Measurements from ENCODE around the gene UGGT2. TPM values are rescaled to one million over a fixed set of nuclear protein-coding genes. Genes with fewer than 3 reads are reported as not detected.

The UGGT2 gene
- total RNA-seq, 4 donors from 2014 or later = 20.9 to 58.8 (median 40.0) TPM

- Histone ChIP-seq H3K4me1 (no peaks in the 10 kb centered on the region), H3K27ac (no peak overlapping the region), H3K4me3 (no peak overlapping the region), H3K27me3 (no peaks in the 10 kb centered on the region), H3K36me3 (peaks cover 0 to 38% of the 10 kb centered on the region in 2 donors), H3K9me3 (no peaks in the 10 kb centered on the region)
- TF ChIP-seq EP300 (IDR thresholded peaks at IDR 0.05) = no peak
- TF ChIP-seq POLR2A (IDR thresholded peaks at IDR 0.05) = no peak
- TF ChIP-seq, protein P1, sequence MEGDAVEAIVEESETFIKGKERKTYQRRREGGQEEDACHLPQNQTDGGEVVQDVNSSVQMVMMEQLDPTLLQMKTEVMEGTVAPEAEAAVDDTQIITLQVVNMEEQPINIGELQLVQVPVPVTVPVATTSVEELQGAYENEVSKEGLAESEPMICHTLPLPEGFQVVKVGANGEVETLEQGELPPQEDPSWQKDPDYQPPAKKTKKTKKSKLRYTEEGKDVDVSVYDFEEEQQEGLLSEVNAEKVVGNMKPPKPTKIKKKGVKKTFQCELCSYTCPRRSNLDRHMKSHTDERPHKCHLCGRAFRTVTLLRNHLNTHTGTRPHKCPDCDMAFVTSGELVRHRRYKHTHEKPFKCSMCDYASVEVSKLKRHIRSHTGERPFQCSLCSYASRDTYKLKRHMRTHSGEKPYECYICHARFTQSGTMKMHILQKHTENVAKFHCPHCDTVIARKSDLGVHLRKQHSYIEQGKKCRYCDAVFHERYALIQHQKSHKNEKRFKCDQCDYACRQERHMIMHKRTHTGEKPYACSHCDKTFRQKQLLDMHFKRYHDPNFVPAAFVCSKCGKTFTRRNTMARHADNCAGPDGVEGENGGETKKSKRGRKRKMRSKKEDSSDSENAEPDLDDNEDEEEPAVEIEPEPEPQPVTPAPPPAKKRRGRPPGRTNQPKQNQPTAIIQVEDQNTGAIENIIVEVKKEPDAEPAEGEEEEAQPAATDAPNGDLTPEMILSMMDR (IDR thresholded peaks at IDR 0.05) = no peak
- no peak for TF ChIP-seq POLR2AphosphoS5 (IDR thresholded peaks at IDR 0.05)
- no peak for ATAC-seq
- 83 to 86% methylated on average over 1 of the region's 1 CpG for WGBS, 2 donors (ENCODE audit: low coverage in 1 of 2)
Observed at GRCh38 chr13:95903569-95903968, 149.6 kb downstream of the UGGT2 start.

DNA sequence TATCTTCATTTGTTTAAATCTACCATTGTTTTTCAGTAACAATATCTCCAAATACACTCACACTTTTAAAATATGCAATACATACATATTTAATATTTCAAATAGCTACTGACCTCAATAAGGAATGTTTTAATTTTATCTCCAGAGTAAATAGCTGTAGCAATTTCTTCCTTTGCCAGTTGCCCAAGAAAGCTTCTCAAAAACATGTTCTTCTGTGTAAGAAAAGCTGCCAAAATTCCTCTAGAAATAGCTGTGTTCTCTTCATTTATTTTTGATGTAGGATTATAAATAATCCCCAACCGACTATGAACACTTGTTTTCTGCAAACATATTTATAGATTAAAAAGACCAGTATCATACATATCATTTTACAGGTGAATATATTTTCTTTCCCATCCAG lies 150.5 kb downstream of the UGGT2 start:
- Histone ChIP-seq H3K27ac (no peak overlapping the region), H3K4me1 (no peaks in the 10 kb centered on the region), H3K9me3 (no peaks in the 10 kb centered on the region), H3K4me3 (no peak overlapping the region), H3K36me3 (peaks cover 0 to 36% of the 10 kb centered on the region in 2 donors), H3K27me3 (no peaks in the 10 kb centered on the region)
- TF ChIP-seq POLR2A (IDR thresholded peaks at IDR 0.05) (no peak), POLR2AphosphoS5 (IDR thresholded peaks at IDR 0.05) (no peak), EP300 (IDR thresholded peaks at IDR 0.05) (no peak)
- TF ChIP-seq, protein P1 (IDR thresholded peaks at IDR 0.05) = no peak
- ATAC-seq = no peak
- 14 to 20% methylated on average over 1 of the region's 1 CpG for WGBS, 2 donors (ENCODE audit: low coverage in 1 of 2)

- TF ChIP-seq, protein P1 (IDR thresholded peaks at IDR 0.05) = no peak
- TF ChIP-seq POLR2AphosphoS5 (IDR thresholded peaks at IDR 0.05) (no peak), EP300 (IDR thresholded peaks at IDR 0.05) (no peak), POLR2A (IDR thresholded peaks at IDR 0.05) (no peak)
- ATAC-seq = no peak
- 94 to 100% methylated on average over 1 of the region's 1 CpG for WGBS, 2 donors (ENCODE audit: low coverage in 1 of 2)
Observed at GRCh38 chr13:95898256-95898655, 154.9 kb downstream of the UGGT2 start.

DNA sequence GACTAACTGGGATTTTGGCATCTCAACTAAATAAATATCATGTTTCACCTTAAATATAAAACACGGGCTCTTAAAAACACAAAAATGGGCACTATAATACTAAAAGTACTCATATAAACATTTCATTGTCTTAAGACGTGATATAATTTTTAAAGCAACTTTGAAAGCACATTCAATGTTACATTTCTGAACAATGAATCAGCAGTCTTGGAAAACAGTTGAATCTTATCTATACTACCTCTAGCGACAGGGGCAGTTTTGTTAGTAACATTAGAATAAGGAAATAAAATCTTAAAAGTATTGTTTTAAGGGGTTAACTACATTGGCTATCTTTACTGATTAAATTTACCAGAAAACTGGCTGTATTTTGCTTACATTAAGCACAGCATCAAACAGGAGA lies 156.9 kb downstream of the UGGT2 start:
- H3K27ac ChIP-seq = no peak overlapping the region
- no peaks in the 10 kb centered on the region for H3K27me3 ChIP-seq
- no peaks in the 10 kb centered on the region for H3K4me1 ChIP-seq
- TF ChIP-seq EP300 (IDR thresholded peaks at IDR 0.05) (no peak), POLR2AphosphoS5 (IDR thresholded peaks at IDR 0.05) (no peak), POLR2A (IDR thresholded peaks at IDR 0.05) (no peak)
- TF ChIP-seq, protein P1 (IDR thresholded peaks at IDR 0.05) = no peak
- H3K4me3 ChIP-seq = no peak overlapping the region
- 46 to 76% methylated on average over 3 of the region's 3 CpGs for whole genome bisulfite sequencing, 2 donors (ENCODE audit: low coverage in 1 of 2)
- ATAC-seq = no peak
- peaks cover 0 to 42% of the 10 kb centered on the region in 2 donors for H3K36me3 ChIP-seq
- no peaks in the 10 kb centered on the region for H3K9me3 ChIP-seq

More at GRCh38 chr13:95898256-95898655, 154.9 kb downstream of the UGGT2 start:
- Histone ChIP-seq H3K9me3 (no peaks in the 10 kb centered on the region), H3K4me3 (no peak overlapping the region), H3K36me3 (peaks cover 0 to 29% of the 10 kb centered on the region in 2 donors), H3K27ac (no peak overlapping the region), H3K4me1 (no peaks in the 10 kb centered on the region), H3K27me3 (no peaks in the 10 kb centered on the region)

GRCh38 chr13:95893861-95894260 lies 159.3 kb downstream of the UGGT2 start:
- Histone ChIP-seq H3K4me3 (no peak overlapping the region), H3K36me3 (peaks cover 0 to 46% of the 10 kb centered on the region in 2 donors), H3K9me3 (no peaks in the 10 kb centered on the region), H3K4me1 (no peaks in the 10 kb centered on the region), H3K27ac (no peak overlapping the region), H3K27me3 (no peaks in the 10 kb centered on the region)
- TF ChIP-seq, protein P1 (IDR thresholded peaks at IDR 0.05) = no peak
- TF ChIP-seq POLR2AphosphoS5 (IDR thresholded peaks at IDR 0.05) (no peak), EP300 (IDR thresholded peaks at IDR 0.05) (no peak), POLR2A (IDR thresholded peaks at IDR 0.05) (no peak)
- no peak for ATAC-seq
- 94 to 100% methylated on average over 3 to 4 of the region's 5 CpGs for WGBS, 2 donors (ENCODE audit: low coverage in 1 of 2)
